ENCODE results near the gene SCN10A. TPM values are rescaled to one million over a fixed set of nuclear protein-coding genes. Genes with fewer than 3 reads are reported as not detected.

The SCN10A gene
- total RNA-seq, 1 experiment from 2014 or later: not detected

DNA sequence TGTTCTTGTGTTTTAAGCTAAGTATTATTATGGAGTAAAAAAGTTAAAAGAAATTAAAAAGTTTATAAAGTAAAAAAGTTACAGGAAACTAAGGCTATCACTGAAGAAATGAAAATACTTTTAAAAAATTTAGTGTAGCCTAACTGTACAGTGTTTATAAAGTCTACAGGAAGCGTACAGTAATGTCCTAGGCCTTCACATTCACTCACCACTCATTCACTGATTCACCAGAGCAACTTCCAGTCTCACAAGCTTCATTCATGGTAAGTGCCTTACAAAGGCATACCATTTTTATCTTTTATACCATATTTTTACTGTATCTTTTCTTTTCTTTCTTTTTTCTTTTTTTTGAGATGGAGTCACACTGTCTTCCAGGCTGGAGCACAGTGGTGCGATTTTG lies 125.8 kb downstream of the SCN10A start:
- no peak for TF ChIP-seq TCF7 (CRISPR knock-in tag; IDR thresholded peaks at IDR 0.05; ENCODE audit: low read depth)
- TF ChIP-seq, protein P1, sequence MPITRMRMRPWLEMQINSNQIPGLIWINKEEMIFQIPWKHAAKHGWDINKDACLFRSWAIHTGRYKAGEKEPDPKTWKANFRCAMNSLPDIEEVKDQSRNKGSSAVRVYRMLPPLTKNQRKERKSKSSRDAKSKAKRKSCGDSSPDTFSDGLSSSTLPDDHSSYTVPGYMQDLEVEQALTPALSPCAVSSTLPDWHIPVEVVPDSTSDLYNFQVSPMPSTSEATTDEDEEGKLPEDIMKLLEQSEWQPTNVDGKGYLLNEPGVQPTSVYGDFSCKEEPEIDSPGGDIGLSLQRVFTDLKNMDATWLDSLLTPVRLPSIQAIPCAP (CRISPR knock-in tag; IDR thresholded peaks at IDR 0.05): no peak
- TF ChIP-seq, protein P2, sequence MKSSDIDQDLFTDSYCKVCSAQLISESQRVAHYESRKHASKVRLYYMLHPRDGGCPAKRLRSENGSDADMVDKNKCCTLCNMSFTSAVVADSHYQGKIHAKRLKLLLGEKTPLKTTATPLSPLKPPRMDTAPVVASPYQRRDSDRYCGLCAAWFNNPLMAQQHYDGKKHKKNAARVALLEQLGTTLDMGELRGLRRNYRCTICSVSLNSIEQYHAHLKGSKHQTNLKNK (CRISPR knock-in tag; IDR thresholded peaks at IDR 0.05): no peak
- TF ChIP-seq, protein P3, sequence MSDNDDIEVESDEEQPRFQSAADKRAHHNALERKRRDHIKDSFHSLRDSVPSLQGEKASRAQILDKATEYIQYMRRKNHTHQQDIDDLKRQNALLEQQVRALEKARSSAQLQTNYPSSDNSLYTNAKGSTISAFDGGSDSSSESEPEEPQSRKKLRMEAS (CRISPR knock-in tag; IDR thresholded peaks at IDR 0.05): no peak
- TF ChIP-seq, protein P4, sequence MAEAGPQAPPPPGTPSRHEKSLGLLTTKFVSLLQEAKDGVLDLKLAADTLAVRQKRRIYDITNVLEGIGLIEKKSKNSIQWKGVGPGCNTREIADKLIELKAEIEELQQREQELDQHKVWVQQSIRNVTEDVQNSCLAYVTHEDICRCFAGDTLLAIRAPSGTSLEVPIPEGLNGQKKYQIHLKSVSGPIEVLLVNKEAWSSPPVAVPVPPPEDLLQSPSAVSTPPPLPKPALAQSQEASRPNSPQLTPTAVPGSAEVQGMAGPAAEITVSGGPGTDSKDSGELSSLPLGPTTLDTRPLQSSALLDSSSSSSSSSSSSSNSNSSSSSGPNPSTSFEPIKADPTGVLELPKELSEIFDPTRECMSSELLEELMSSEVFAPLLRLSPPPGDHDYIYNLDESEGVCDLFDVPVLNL (CRISPR knock-in tag; IDR thresholded peaks at IDR 0.05; ENCODE audit: borderline replicate concordance, low read depth): no peak
- TF ChIP-seq NFE2L1 (CRISPR knock-in tag; IDR thresholded peaks at IDR 0.05): no peak
- TF ChIP-seq ZNF138 (CRISPR knock-in tag; conservative IDR thresholded peaks at IDR 0.05): no peak
- no peak for TF ChIP-seq CREM (CRISPR knock-in tag; IDR thresholded peaks at IDR 0.05)
- TF ChIP-seq, protein P5, sequence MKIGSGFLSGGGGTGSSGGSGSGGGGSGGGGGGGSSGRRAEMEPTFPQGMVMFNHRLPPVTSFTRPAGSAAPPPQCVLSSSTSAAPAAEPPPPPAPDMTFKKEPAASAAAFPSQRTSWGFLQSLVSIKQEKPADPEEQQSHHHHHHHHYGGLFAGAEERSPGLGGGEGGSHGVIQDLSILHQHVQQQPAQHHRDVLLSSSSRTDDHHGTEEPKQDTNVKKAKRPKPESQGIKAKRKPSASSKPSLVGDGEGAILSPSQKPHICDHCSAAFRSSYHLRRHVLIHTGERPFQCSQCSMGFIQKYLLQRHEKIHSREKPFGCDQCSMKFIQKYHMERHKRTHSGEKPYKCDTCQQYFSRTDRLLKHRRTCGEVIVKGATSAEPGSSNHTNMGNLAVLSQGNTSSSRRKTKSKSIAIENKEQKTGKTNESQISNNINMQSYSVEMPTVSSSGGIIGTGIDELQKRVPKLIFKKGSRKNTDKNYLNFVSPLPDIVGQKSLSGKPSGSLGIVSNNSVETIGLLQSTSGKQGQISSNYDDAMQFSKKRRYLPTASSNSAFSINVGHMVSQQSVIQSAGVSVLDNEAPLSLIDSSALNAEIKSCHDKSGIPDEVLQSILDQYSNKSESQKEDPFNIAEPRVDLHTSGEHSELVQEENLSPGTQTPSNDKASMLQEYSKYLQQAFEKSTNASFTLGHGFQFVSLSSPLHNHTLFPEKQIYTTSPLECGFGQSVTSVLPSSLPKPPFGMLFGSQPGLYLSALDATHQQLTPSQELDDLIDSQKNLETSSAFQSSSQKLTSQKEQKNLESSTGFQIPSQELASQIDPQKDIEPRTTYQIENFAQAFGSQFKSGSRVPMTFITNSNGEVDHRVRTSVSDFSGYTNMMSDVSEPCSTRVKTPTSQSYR (CRISPR knock-in tag; IDR thresholded peaks at IDR 0.05): no peak
- TF ChIP-seq, protein P6, sequence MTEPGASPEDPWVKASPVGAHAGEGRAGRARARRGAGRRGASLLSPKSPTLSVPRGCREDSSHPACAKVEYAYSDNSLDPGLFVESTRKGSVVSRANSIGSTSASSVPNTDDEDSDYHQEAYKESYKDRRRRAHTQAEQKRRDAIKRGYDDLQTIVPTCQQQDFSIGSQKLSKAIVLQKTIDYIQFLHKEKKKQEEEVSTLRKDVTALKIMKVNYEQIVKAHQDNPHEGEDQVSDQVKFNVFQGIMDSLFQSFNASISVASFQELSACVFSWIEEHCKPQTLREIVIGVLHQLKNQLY (CRISPR knock-in tag; IDR thresholded peaks at IDR 0.05): no peak
- H3K36me3 Mint-ChIP-seq: no peaks in the 10 kb centered on the region
- H3K27ac Mint-ChIP-seq: no peak overlapping the region
- CTCF ChIA-PET: interaction anchor here (1.2 to 2.7 kb wide), 2 partner anchors 28 to 310 kb away, joined by 3 to 10 read pairs; no protein-coding TSS in a partner anchor
- POLR2A ChIA-PET: no interaction called here
- DNase-seq (ENCODE audit: low spot score) (no peak), ATAC-seq (no peak)
- no peak overlapping the region for H3K4me3 Mint-ChIP-seq
- H3K4me1 Mint-ChIP-seq: no peaks in the 10 kb centered on the region
- no peaks in the 10 kb centered on the region for H3K9me3 Mint-ChIP-seq
- H3K27me3 Mint-ChIP-seq (ENCODE audit: low read depth): no peaks in the 10 kb centered on the region; the same call in 1 of the 2 replicates

DNA sequence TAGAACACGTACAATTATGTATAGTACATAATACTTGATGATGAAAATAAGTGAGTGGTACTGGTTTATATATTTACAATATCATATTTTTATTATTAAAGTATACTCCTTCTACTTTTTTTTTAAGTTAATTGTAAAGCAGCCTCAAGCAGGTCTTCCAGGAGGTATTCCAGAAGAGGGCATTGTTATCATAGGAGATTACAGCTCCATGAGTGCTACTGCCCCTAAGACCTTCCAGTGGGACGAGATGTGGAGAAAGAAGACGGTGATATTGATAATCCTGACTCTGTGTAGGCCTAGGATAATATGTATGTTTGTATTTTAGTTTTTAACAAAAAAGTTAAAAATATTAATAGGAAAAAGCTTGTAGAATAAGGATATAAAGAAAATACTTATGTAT lies 126.2 kb downstream of the SCN10A start:
- DNase-seq (ENCODE audit: low spot score) (no peak), ATAC-seq (no peak)
- Mint-ChIP-seq H3K27me3 (ENCODE audit: low read depth) (no peaks in the 10 kb centered on the region; the same call in 1 of the 2 replicates), H3K27ac (no peak overlapping the region), H3K4me1 (no peaks in the 10 kb centered on the region), H3K9me3 (no peaks in the 10 kb centered on the region), H3K36me3 (no peaks in the 10 kb centered on the region), H3K4me3 (no peak overlapping the region)
- ChIA-PET POLR2A (no interaction called here), CTCF (interaction anchor here (1.2 to 2.7 kb wide), 2 partner anchors 27 to 310 kb away, joined by 3 to 10 read pairs; no protein-coding TSS in a partner anchor)
- TF ChIP-seq, protein P7, sequence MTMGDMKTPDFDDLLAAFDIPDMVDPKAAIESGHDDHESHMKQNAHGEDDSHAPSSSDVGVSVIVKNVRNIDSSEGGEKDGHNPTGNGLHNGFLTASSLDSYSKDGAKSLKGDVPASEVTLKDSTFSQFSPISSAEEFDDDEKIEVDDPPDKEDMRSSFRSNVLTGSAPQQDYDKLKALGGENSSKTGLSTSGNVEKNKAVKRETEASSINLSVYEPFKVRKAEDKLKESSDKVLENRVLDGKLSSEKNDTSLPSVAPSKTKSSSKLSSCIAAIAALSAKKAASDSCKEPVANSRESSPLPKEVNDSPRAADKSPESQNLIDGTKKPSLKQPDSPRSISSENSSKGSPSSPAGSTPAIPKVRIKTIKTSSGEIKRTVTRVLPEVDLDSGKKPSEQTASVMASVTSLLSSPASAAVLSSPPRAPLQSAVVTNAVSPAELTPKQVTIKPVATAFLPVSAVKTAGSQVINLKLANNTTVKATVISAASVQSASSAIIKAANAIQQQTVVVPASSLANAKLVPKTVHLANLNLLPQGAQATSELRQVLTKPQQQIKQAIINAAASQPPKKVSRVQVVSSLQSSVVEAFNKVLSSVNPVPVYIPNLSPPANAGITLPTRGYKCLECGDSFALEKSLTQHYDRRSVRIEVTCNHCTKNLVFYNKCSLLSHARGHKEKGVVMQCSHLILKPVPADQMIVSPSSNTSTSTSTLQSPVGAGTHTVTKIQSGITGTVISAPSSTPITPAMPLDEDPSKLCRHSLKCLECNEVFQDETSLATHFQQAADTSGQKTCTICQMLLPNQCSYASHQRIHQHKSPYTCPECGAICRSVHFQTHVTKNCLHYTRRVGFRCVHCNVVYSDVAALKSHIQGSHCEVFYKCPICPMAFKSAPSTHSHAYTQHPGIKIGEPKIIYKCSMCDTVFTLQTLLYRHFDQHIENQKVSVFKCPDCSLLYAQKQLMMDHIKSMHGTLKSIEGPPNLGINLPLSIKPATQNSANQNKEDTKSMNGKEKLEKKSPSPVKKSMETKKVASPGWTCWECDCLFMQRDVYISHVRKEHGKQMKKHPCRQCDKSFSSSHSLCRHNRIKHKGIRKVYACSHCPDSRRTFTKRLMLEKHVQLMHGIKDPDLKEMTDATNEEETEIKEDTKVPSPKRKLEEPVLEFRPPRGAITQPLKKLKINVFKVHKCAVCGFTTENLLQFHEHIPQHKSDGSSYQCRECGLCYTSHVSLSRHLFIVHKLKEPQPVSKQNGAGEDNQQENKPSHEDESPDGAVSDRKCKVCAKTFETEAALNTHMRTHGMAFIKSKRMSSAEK (CRISPR knock-in tag; IDR thresholded peaks at IDR 0.05; ENCODE audit: borderline replicate concordance): no peak
- no peak for TF ChIP-seq TCF7 (CRISPR knock-in tag; IDR thresholded peaks at IDR 0.05; ENCODE audit: low read depth)
- TF ChIP-seq ZNF121 (CRISPR knock-in tag; IDR thresholded peaks at IDR 0.05): no peak
- TF ChIP-seq, protein P8, sequence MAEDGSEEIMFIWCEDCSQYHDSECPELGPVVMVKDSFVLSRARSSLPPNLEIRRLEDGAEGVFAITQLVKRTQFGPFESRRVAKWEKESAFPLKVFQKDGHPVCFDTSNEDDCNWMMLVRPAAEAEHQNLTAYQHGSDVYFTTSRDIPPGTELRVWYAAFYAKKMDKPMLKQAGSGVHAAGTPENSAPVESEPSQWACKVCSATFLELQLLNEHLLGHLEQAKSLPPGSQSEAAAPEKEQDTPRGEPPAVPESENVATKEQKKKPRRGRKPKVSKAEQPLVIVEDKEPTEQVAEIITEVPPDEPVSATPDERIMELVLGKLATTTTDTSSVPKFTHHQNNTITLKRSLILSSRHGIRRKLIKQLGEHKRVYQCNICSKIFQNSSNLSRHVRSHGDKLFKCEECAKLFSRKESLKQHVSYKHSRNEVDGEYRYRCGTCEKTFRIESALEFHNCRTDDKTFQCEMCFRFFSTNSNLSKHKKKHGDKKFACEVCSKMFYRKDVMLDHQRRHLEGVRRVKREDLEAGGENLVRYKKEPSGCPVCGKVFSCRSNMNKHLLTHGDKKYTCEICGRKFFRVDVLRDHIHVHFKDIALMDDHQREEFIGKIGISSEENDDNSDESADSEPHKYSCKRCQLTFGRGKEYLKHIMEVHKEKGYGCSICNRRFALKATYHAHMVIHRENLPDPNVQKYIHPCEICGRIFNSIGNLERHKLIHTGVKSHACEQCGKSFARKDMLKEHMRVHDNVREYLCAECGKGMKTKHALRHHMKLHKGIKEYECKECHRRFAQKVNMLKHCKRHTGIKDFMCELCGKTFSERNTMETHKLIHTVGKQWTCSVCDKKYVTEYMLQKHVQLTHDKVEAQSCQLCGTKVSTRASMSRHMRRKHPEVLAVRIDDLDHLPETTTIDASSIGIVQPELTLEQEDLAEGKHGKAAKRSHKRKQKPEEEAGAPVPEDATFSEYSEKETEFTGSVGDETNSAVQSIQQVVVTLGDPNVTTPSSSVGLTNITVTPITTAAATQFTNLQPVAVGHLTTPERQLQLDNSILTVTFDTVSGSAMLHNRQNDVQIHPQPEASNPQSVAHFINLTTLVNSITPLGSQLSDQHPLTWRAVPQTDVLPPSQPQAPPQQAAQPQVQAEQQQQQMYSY (CRISPR knock-in tag; IDR thresholded peaks at IDR 0.05): no peak
- no peak for TF ChIP-seq ZNF396 (CRISPR knock-in tag; IDR thresholded peaks at IDR 0.05; ENCODE audit: borderline replicate concordance)
- no peak for TF ChIP-seq TEAD4 (CRISPR knock-in tag; IDR thresholded peaks at IDR 0.05)
- TF ChIP-seq, protein P9, sequence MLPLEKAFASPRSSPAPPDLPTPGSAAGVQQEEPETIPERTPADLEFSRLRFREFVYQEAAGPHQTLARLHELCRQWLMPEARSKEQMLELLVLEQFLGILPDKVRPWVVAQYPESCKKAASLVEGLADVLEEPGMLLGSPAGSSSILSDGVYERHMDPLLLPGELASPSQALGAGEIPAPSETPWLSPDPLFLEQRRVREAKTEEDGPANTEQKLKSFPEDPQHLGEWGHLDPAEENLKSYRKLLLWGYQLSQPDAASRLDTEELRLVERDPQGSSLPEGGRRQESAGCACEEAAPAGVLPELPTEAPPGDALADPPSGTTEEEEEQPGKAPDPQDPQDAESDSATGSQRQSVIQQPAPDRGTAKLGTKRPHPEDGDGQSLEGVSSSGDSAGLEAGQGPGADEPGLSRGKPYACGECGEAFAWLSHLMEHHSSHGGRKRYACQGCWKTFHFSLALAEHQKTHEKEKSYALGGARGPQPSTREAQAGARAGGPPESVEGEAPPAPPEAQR (CRISPR knock-in tag; IDR thresholded peaks at IDR 0.05): no peak
- no peak for TF ChIP-seq HMGA2 (CRISPR knock-in tag; IDR thresholded peaks at IDR 0.05)
- TF ChIP-seq NFATC4 (CRISPR knock-in tag; IDR thresholded peaks at IDR 0.05): no peak
